H1 (cell line): ENCODE data around the gene ASTN2. TPM values are rescaled to one million over a fixed set of nuclear protein-coding genes. Genes with fewer than 3 reads are reported as not detected.

ENCODE experiments used
- CHD7 ChIP-seq: fragments of 300-600 bp; sonication (generic); IDR thresholded peaks from 2 replicates; pipeline ENCODE4 v1.7.1; 2012; ENCODE audit warnings: low read length, moderate library complexity, mild to moderate bottlenecking, inconsistent platforms; ENCODE audit not compliant: insufficient replicate concordance
- polyA plus RNA-seq, 7 experiments: library from polyadenylated mRNA; depleted of rRNA in 3 of 7; stranded (reverse) in 5 of 7; unstranded in 2 of 7; fragments of >200 nt in 5 of 7; fragments of 200-250 nt in 2 of 7; gene quantifications; 1 replicate in 5 of 7; 2 replicates in 1 of 7; 4 replicates in 1 of 7; pipeline versions ENCODE4 v1.2.1 to v1.2.3, GENCODE V29; 2011 to 2013; ENCODE audit warnings: missing spikeins in 2 of 7, mixed read lengths in 2 of 7
- total RNA-seq: library from RNA; stranded (reverse); fragmentation: NEBNext Ultra II Directional; extraction: Animal tissue kit (Norgen Biotek cat#: 25700); gene quantifications from 2 replicates; pipeline ENCODE4 v1.2.1, GENCODE V29; 2021

The ASTN2 gene
- total and polyA plus RNA-seq, 2 of the 8 experiments (the other 6 are each of a cell fraction or from before 2014, with no cell fraction given), result 8.2 to 13.7 TPM

GRCh38 chr9:116904165-116904564 is 510.7 kb downstream of the ASTN2 start (continued):
- no peak for TF ChIP-seq CHD7
